GM12872 (cell line): ENCODE measurements around the gene CA6.

Experiments used
- CTCF ChIP-seq: IDR thresholded peaks from 3 replicates; pipeline ENCODE4 v1.5.1; 2011; ENCODE audit warnings: low read depth, mild to moderate bottlenecking, low read length, moderate library complexity; ENCODE audit not compliant: insufficient read depth

Gene CA6

GRCh38 chr1:8985915-8986813 is 40.5 kb downstream of the CA6 start:
- TF ChIP-seq CTCF, result no peak

- no peak for TF ChIP-seq CTCF
Measured at GRCh38 chr1:8986814-8987190, 41.1 kb downstream of the CA6 start.

- peak; percentile 94 for TF ChIP-seq CTCF
Measured at GRCh38 chr1:8987881-8988617, 42.4 kb downstream of the CA6 start.

GRCh38 chr1:8988618-8988967 is 42.9 kb downstream of the CA6 start:
- TF ChIP-seq CTCF, result no peak

- TF ChIP-seq CTCF, result no peak
Measured at GRCh38 chr1:8989061-8989460, 43.4 kb downstream of the CA6 start.

- TF ChIP-seq CTCF, result no peak
Measured at GRCh38 chr1:8989821-8990220, 44.2 kb downstream of the CA6 start.

GRCh38 chr1:8992936-8993687 is 47.4 kb downstream of the CA6 start:
- TF ChIP-seq CTCF, result no peak
